H1 (cell line): ENCODE results near the gene RALY. TPM values are rescaled to one million over a fixed set of nuclear protein-coding genes. Genes with fewer than 3 reads are reported as not detected.

Experiments used
- CTCF ChIA-PET: fragments of 300-600 bp; sonication (Branson Sonifier 250); formaldehyde crosslinking; loops from one replicate; lab custom pipeline; 2021; ENCODE audit not compliant: partially characterized antibody; lab: Charles Lee
- POLR2A ChIA-PET: fragments of 300-600 bp; sonication (Branson Sonifier 250); formaldehyde crosslinking; loops from one replicate; lab custom pipeline; 2021; ENCODE audit warnings: inconsistent platforms; ENCODE audit not compliant: partially characterized antibody; lab: Charles Lee
- DNase-seq, 2 experiments: peaks; one replicate each; pipeline versions ENCODE4 v3.0.0 to v3.0.0-alpha.2; 2010 to 2022; ENCODE audit warnings: low spot score in 2 of 2, low read depth in 1 of 2, mixed read lengths in 1 of 2
- FAIRE-seq: peaks from 2 replicates; lab custom pipeline; 2011; peaks lifted over from hg19 to GRCh38; lab: Jason Lieb, UNC
- H2AFZ ChIP-seq: 2 replicates; pipeline ENCODE4 v1.8.1; 2012; ENCODE audit warnings: low read length, inconsistent platforms
- H2AK5ac ChIP-seq: 2 replicates; pipeline ENCODE4 v1.6.1; 2013; ENCODE audit warnings: low read depth, low read length
- H2BK120ac ChIP-seq: replicated peaks from 2 replicates; pipeline ENCODE3; 2013; ENCODE audit warnings: low read depth, low read length, inconsistent platforms
- H2BK12ac ChIP-seq: 2 replicates; pipeline ENCODE4 v1.6.1; 2013; ENCODE audit warnings: low read depth, low read length
- H2BK15ac ChIP-seq: 2 replicates; pipeline ENCODE4 v1.6.1; 2013; ENCODE audit warnings: low read length
- H2BK20ac ChIP-seq: 2 replicates; pipeline ENCODE4 v1.6.1; 2013; ENCODE audit warnings: low read length
- H2BK5ac ChIP-seq: 2 replicates; pipeline ENCODE4 v1.6.1; 2013; ENCODE audit warnings: low read depth, low read length
- H3K14ac ChIP-seq: 2 replicates; pipeline ENCODE4 v1.6.1; 2013; ENCODE audit warnings: inconsistent platforms; ENCODE audit not compliant: insufficient read length
- H3K18ac ChIP-seq: 2 replicates; pipeline ENCODE4 v1.6.1; 2013; ENCODE audit warnings: low read length; ENCODE audit errors: extremely low read depth
- H3K23ac ChIP-seq: 2 replicates; pipeline ENCODE4 v1.6.1; 2013; ENCODE audit warnings: inconsistent platforms; ENCODE audit not compliant: insufficient read length
- H3K23me2 ChIP-seq: 2 replicates; pipeline ENCODE4 v1.6.1; 2013; ENCODE audit warnings: low read depth, low read length
- H3K27ac ChIP-seq: 2 replicates; pipeline ENCODE4 v1.6.1; 2011; ENCODE audit warnings: low read depth, low read length, inconsistent platforms
- H3K27me3 ChIP-seq, 4 experiments: replicated peaks in 1 of 4; 1 replicate in 1 of 4; 2 replicates in 3 of 4; pipeline versions ENCODE4 v1.6.1 to v1.8.1; 2011 to 2013; ENCODE audit warnings: low read length in 3 of 4, mild to moderate bottlenecking in 3 of 4, inconsistent platforms in 2 of 4, mixed read lengths in 2 of 4, moderate library complexity in 1 of 4; ENCODE audit not compliant: control insufficient read depth in 3 of 4, insufficient read depth in 3 of 4; ENCODE audit errors: extremely low read depth in 1 of 4
- H3K36me3 ChIP-seq, 4 experiments: 2 replicates each; pipeline versions ENCODE4 v1.6.1 to v1.8.1; 2011 to 2013; ENCODE audit warnings: mild to moderate bottlenecking in 4 of 4, low read length in 3 of 4, moderate library complexity in 2 of 4, control low read depth in 1 of 4, inconsistent platforms in 1 of 4; ENCODE audit not compliant: insufficient read depth in 4 of 4, control insufficient read depth in 2 of 4
- H3K4ac ChIP-seq: replicated peaks from 2 replicates; pipeline ENCODE3; 2013; ENCODE audit warnings: low read length, low read depth, mixed read lengths, inconsistent platforms; ENCODE audit not compliant: insufficient read length
- H3K4me1 ChIP-seq, 4 experiments: replicated peaks in 1 of 4; 1 replicate in 1 of 4; 2 replicates in 3 of 4; pipeline versions ENCODE4 v1.6.1 to v1.8.1; 2011 to 2013; ENCODE audit warnings: low read length in 3 of 4, inconsistent platforms in 2 of 4, mixed read lengths in 1 of 4; ENCODE audit not compliant: insufficient read depth in 4 of 4, control insufficient read depth in 3 of 4
- H3K4me2 ChIP-seq, 2 experiments: 2 replicates each; pipeline versions ENCODE4 v1.6.1 to v1.8.1; 2011 to 2013; ENCODE audit warnings: low read depth in 2 of 2, low read length in 2 of 2, control low read depth in 1 of 2, inconsistent platforms in 1 of 2, mild to moderate bottlenecking in 1 of 2; ENCODE audit not compliant: insufficient read depth in 1 of 2
- H3K4me3 ChIP-seq, 4 experiments: fragments of 200-600, 300-600 bp in 1 of 4; sonication (generic), shearing (Covaris generic), sonication (Bioruptor Twin) in 1 of 4; 2 replicates each; pipeline versions ENCODE4 v1.5.1 to v1.8.1; 2011 to 2016; ENCODE audit warnings: low read length in 4 of 4, low read depth in 3 of 4, control low read depth in 2 of 4, inconsistent platforms in 2 of 4, mild to moderate bottlenecking in 2 of 4, mixed read lengths in 1 of 4, moderate library complexity in 1 of 4; ENCODE audit not compliant: insufficient read depth in 2 of 4; ENCODE audit errors: extremely low read depth in 1 of 4
- H3K56ac ChIP-seq: replicated peaks from 2 replicates; pipeline ENCODE3; 2013; ENCODE audit warnings: low read depth, mild to moderate bottlenecking, mixed read lengths, low read length, inconsistent platforms; ENCODE audit not compliant: insufficient read length
- H3K79me1 ChIP-seq: 2 replicates; pipeline ENCODE4 v1.6.1; 2013; ENCODE audit warnings: low read depth, low read length, control low read depth
- H3K79me2 ChIP-seq, 2 experiments: 2 replicates each; pipeline versions ENCODE4 v1.6.1 to v1.8.1; 2012 to 2013; ENCODE audit warnings: low read length in 2 of 2, mild to moderate bottlenecking in 2 of 2, inconsistent platforms in 1 of 2; ENCODE audit not compliant: insufficient read depth in 2 of 2, control insufficient read depth in 1 of 2
- H3K9ac ChIP-seq, 4 experiments: replicated peaks in 1 of 4; 1 replicate in 1 of 4; 2 replicates in 3 of 4; pipeline versions ENCODE4 v1.6.1 to v1.8.1; 2011 to 2013; ENCODE audit warnings: low read depth in 3 of 4, low read length in 3 of 4, control low read depth in 2 of 4, mild to moderate bottlenecking in 2 of 4, moderate library complexity in 2 of 4, inconsistent platforms in 1 of 4; ENCODE audit errors: extremely low read depth in 1 of 4
- H3K9me3 ChIP-seq, 2 experiments: 2 replicates each; pipeline versions ENCODE4 v1.6.1 to v1.8.1; 2012 to 2013; ENCODE audit warnings: mild to moderate bottlenecking in 2 of 2, moderate library complexity in 2 of 2, control low read depth in 1 of 2, inconsistent platforms in 1 of 2, low read depth in 1 of 2, low read length in 1 of 2, mixed read lengths in 1 of 2; ENCODE audit not compliant: insufficient read depth in 2 of 2
- H4K20me1 ChIP-seq, 2 experiments: replicated peaks in 1 of 2; 2 replicates each; pipeline versions ENCODE3 to v1.8.1; 2011 to 2013; ENCODE audit warnings: inconsistent platforms in 2 of 2, low read length in 2 of 2, mild to moderate bottlenecking in 1 of 2; ENCODE audit not compliant: insufficient read depth in 2 of 2, control insufficient read depth in 1 of 2
- H4K5ac ChIP-seq: 2 replicates; pipeline ENCODE4 v1.6.1; 2013; ENCODE audit warnings: low read length, low read depth, mixed read lengths, inconsistent platforms; ENCODE audit not compliant: insufficient read length
- H4K8ac ChIP-seq: 2 replicates; pipeline ENCODE4 v1.8.0; 2013; ENCODE audit warnings: mild to moderate bottlenecking, moderate library complexity, low read length, inconsistent platforms; ENCODE audit not compliant: insufficient read depth; ENCODE audit errors: extremely low read depth
- H4K91ac ChIP-seq: replicated peaks from 2 replicates; pipeline ENCODE3; 2013; ENCODE audit warnings: low read length, mixed read lengths, inconsistent platforms; ENCODE audit not compliant: insufficient read length
- ASH2L ChIP-seq: fragments of 200-600, 300-600 bp; sonication (generic); IDR thresholded peaks from one replicate; pipeline ENCODE4 v1.7.1; 2017; ENCODE audit warnings: low read length
- BRCA1 ChIP-seq: IDR thresholded peaks from 2 replicates; pipeline ENCODE4 v1.6.1; 2012; ENCODE audit warnings: low read depth, low read length, improper control_type of control experiment
- EGR1 ChIP-seq: IDR thresholded peaks from 2 replicates; pipeline ENCODE4 v1.6.1; 2011; ENCODE audit warnings: low read depth, low read length, borderline replicate concordance
- JUND ChIP-seq: IDR thresholded peaks from 2 replicates; pipeline ENCODE4 v1.6.1; 2011; ENCODE audit warnings: mild to moderate bottlenecking, improper control_type of control experiment, low read length
- POLR2AphosphoS5 ChIP-seq: IDR thresholded peaks from 2 replicates; pipeline ENCODE4 v1.6.1; 2011; ENCODE audit warnings: low read depth, low read length
- WGBS, 2 experiments: shearing (Covaris generic) in 1 of 2; methylation state at CpG; one replicate each; pipeline versions ENCODE4 v1.1.6 to v1.1.7; 2013 to 2015; ENCODE audit warnings: low lambda C conversion rate in 2 of 2, mixed read lengths in 2 of 2, inconsistent platforms in 1 of 2, low coverage in 1 of 2, missing lambda C conversion rate in 1 of 2; ENCODE audit not compliant: insufficient replicate concordance in 2 of 2, insufficient coverage in 1 of 2, insufficient read length in 1 of 2; ENCODE audit errors: extremely low coverage in 1 of 2, missing lambda C conversion rate in 1 of 2; 5-methylcytosine and 5-hydroxymethylcytosine counted together
- polyA plus RNA-seq, 7 experiments: library from polyadenylated mRNA; depleted of rRNA in 3 of 7; stranded (reverse) in 5 of 7; unstranded in 2 of 7; fragments of >200 nt in 5 of 7; fragments of 200-250 nt in 2 of 7; gene quantifications; 1 replicate in 5 of 7; 2 replicates in 1 of 7; 4 replicates in 1 of 7; pipeline versions ENCODE4 v1.2.1 to v1.2.3, GENCODE V29; 2011 to 2013; ENCODE audit warnings: missing spikeins in 2 of 7, mixed read lengths in 2 of 7
- total RNA-seq: library from RNA; stranded (reverse); fragmentation: NEBNext Ultra II Directional; extraction: Animal tissue kit (Norgen Biotek cat#: 25700); gene quantifications from 2 replicates; pipeline ENCODE4 v1.2.1, GENCODE V29; 2021
- TF ChIP-seq, protein P1 (sequence below): IDR thresholded peaks from 2 replicates; pipeline ENCODE4 v1.6.1; 2012; ENCODE audit warnings: inconsistent platforms
- TF ChIP-seq, protein P2 (sequence below): IDR thresholded peaks from 2 replicates; pipeline ENCODE4 v1.6.1; 2011; ENCODE audit warnings: low read depth, mild to moderate bottlenecking, low read length; ENCODE audit not compliant: insufficient read depth

Gene RALY
- total and polyA plus RNA-seq, 2 of the 8 experiments (the other 6 are each of a cell fraction or from before 2014, with no cell fraction given): 133 to 148 TPM

DNA sequence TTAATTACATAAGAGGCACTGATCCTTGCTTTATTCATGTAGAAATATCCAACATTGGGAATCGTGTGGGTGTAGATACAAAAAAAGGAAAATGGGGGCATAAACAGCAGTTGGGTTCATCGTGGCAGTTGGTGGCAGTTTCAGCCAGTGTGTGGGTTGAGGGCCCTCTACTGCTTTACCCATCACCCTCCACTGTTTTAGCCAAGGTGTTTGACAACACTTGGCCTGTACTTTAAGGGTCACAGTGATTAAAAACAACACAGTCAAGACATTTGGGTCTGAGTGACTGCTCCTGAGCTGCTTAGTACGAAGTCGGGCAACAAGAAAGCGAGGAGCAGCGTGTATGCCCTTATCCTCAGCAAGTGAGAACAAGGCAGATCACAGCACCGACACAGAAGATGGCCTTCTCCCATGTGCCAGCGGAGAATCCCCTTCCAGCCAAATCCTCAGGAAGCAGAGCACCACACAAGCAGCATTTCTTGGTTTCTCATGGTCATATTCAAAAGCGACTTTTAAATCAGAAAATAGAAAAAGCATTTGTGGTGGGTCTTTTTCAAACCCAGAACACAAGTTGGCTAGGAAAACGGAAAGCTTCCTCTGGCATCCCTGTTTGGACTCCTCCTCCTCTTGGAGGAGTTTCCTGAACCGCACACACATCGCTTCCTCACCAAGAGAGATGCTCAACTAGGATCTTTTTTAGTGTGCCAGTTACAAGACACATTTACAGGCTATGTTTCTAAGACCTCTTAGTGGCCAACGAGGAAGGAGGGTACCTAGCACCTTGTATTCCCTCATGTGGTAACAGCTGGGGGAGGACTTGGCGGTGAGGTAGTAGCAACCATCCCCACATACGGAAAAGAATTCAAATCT is 94.8 kb downstream of the RALY start:
- peaks cover 15 to 24% of the 10 kb centered on the region in 2 experiments for H4K20me1 ChIP-seq
- POLR2A ChIA-PET: interaction anchor here (0.6 to 14.0 kb wide), 8 partner anchors 11 to 634 kb away, joined by 3 to 236 read pairs (median 4); partner anchors contain the start of gene EIF2S2
- no peak overlapping the region for H3K4me2 ChIP-seq
- no peak overlapping the region for H2AFZ ChIP-seq
- no peak overlapping the region for H3K18ac ChIP-seq
- H3K79me2 ChIP-seq: no peaks in the 10 kb centered on the region; a peak in 1 of 4 replicates
- no peak overlapping the region for H4K8ac ChIP-seq
- no peaks in the 10 kb centered on the region for H3K4me1 ChIP-seq
- H3K23me2 ChIP-seq: no peaks in the 10 kb centered on the region
- no peak overlapping the region for H2BK20ac ChIP-seq
- DNase-seq (no peak), FAIRE-seq (no peak)
- H3K23ac ChIP-seq: no peak overlapping the region
- H3K9me3 ChIP-seq: no peaks in the 10 kb centered on the region
- H3K27ac ChIP-seq: no peak overlapping the region
- peaks cover 16 to 74% (median 50%) of the 10 kb centered on the region in 4 experiments for H3K36me3 ChIP-seq
- H3K4me3 ChIP-seq: no peak overlapping the region
- no peak for TF ChIP-seq BRCA1
- no peak for TF ChIP-seq ASH2L
- TF ChIP-seq, protein P1, sequence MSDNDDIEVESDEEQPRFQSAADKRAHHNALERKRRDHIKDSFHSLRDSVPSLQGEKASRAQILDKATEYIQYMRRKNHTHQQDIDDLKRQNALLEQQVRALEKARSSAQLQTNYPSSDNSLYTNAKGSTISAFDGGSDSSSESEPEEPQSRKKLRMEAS: no peak
- no peak for TF ChIP-seq JUND
- peak; percentile 60 for TF ChIP-seq POLR2AphosphoS5
- TF ChIP-seq, protein P2, sequence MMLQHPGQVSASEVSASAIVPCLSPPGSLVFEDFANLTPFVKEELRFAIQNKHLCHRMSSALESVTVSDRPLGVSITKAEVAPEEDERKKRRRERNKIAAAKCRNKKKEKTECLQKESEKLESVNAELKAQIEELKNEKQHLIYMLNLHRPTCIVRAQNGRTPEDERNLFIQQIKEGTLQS: no peak
- TF ChIP-seq EGR1: no peak
- H3K9ac ChIP-seq: no peak overlapping the region; a peak in 1 of 7 replicates
- H3K14ac ChIP-seq: no peak overlapping the region
- CTCF ChIA-PET: interaction anchor here (3.1 kb wide), 1 partner anchor 155 kb away, joined by 12 read pairs; no protein-coding TSS in a partner anchor
- H2BK5ac ChIP-seq: no peak overlapping the region
- WGBS, 2 experiments: 92% methylated on average over 15 of the region's 15 CpGs; no CpG with 5 or more reads in 1 of the 2 experiments
- H2BK120ac ChIP-seq: no peak overlapping the region
- H2AK5ac ChIP-seq: no peak overlapping the region
- H2BK12ac ChIP-seq: no peak overlapping the region
- no peak overlapping the region for H4K91ac ChIP-seq
- H2BK15ac ChIP-seq: no peak overlapping the region
- no peaks in the 10 kb centered on the region for H3K27me3 ChIP-seq
- H4K5ac ChIP-seq: no peak overlapping the region
- H3K56ac ChIP-seq: no peak overlapping the region
- H3K4ac ChIP-seq: no peak overlapping the region
- no peaks in the 10 kb centered on the region for H3K79me1 ChIP-seq
